Calu3 (cell line): ENCODE measurements around the gene UBXN6. TPM values are rescaled to one million over a fixed set of nuclear protein-coding genes. Genes with fewer than 3 reads are reported as not detected.

ENCODE experiments used
- BruUV-seq: library from RNA; stranded (reverse); fragments of 400-500 nt; replicated peaks from 2 replicates; lab custom pipeline; 2021; lab: Mats Ljungman, UMichigan
- CTCF ChIA-PET: fragments of 300-600 bp; sonication (Branson Sonifier 250); formaldehyde crosslinking; loops from one replicate; lab custom pipeline; 2022; ENCODE audit warnings: antibody characterized with exemption; lab: Charles Lee
- DNase-seq: peaks from one replicate; pipeline ENCODE4 v3.0.0; 2022
- H3K27ac Mint-ChIP-seq: one replicate; pipeline ENCODE4 v1.8.0; 2022; ENCODE audit warnings: mixed read lengths; ENCODE audit not compliant: unreplicated experiment
- H3K27me3 Mint-ChIP-seq: one replicate; pipeline ENCODE4 v1.8.0; 2022; ENCODE audit warnings: mixed read lengths; ENCODE audit not compliant: unreplicated experiment
- H3K36me3 Mint-ChIP-seq: one replicate; pipeline ENCODE4 v1.8.0; 2022; ENCODE audit warnings: mild to moderate bottlenecking, moderate library complexity, mixed read lengths; ENCODE audit not compliant: insufficient read depth, unreplicated experiment
- H3K4me1 Mint-ChIP-seq: one replicate; pipeline ENCODE4 v1.8.0; 2022; ENCODE audit warnings: mild to moderate bottlenecking, low read depth, mixed read lengths; ENCODE audit not compliant: unreplicated experiment
- H3K4me3 Mint-ChIP-seq: one replicate; pipeline ENCODE4 v1.8.0; 2022; ENCODE audit warnings: mild to moderate bottlenecking, low read depth, moderate library complexity, mixed read lengths; ENCODE audit not compliant: unreplicated experiment
- H3K9me3 Mint-ChIP-seq: one replicate; pipeline ENCODE4 v1.8.0; 2022; ENCODE audit warnings: low read depth, mixed read lengths; ENCODE audit not compliant: unreplicated experiment
- intact Hi-C: fragments of 100-400 bp; cut with micrococcal nuclease; formaldehyde crosslinking; loops from one replicate; pipeline ENCODE4 v1.10.0; 2022; ENCODE audit not compliant: unreplicated experiment
- total RNA-seq: library from RNA; stranded (reverse); gene quantifications from 2 replicates; pipeline ENCODE4 v1.2.3, GENCODE V29; 2022
- TF ChIP-seq, protein P1 (sequence below): fragments of 200-600 bp; IDR thresholded peaks from one replicate; pipeline ENCODE4 v1.8.0; 2022; ENCODE audit warnings: antibody characterized with exemption; ENCODE audit not compliant: unreplicated experiment

UBXN6 gene
- total RNA-seq, 1 experiment from 2014 or later: 38.9 TPM

DNA sequence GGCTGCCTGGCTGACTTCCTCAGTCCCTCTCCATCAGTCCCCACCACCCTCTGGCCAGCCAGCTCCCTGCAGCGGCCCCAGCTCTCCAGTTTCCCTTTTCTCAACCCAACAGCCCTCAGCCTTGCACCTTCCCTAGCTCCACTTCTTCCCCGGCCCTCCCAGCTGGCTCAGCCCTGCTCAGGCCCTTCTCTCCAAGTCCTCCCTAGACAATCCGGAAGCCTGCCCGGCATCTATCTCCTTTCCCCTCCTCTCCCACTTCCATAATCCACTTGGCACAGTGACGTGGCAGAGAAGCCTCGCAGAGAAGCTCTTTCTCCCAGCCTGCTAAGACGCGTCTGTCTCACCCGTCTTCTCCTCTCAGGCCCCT, 1.1 kb downstream of the UBXN6 start:
- H3K4me1 Mint-ChIP-seq: peaks cover 11% of the 10 kb centered on the region
- TF ChIP-seq, protein P1, sequence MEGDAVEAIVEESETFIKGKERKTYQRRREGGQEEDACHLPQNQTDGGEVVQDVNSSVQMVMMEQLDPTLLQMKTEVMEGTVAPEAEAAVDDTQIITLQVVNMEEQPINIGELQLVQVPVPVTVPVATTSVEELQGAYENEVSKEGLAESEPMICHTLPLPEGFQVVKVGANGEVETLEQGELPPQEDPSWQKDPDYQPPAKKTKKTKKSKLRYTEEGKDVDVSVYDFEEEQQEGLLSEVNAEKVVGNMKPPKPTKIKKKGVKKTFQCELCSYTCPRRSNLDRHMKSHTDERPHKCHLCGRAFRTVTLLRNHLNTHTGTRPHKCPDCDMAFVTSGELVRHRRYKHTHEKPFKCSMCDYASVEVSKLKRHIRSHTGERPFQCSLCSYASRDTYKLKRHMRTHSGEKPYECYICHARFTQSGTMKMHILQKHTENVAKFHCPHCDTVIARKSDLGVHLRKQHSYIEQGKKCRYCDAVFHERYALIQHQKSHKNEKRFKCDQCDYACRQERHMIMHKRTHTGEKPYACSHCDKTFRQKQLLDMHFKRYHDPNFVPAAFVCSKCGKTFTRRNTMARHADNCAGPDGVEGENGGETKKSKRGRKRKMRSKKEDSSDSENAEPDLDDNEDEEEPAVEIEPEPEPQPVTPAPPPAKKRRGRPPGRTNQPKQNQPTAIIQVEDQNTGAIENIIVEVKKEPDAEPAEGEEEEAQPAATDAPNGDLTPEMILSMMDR: no peak
- peak overlapping the region; percentile 81 for H3K4me3 Mint-ChIP-seq
- CTCF ChIA-PET: interaction anchor here (0.9 kb wide), 1 partner anchor 11 kb away, joined by 3 read pairs; no protein-coding TSS in a partner anchor
- no TSS peak for BruUV-seq
- peaks cover 29% of the 10 kb centered on the region for H3K36me3 Mint-ChIP-seq
- H3K9me3 Mint-ChIP-seq: no peaks in the 10 kb centered on the region
- no peaks in the 10 kb centered on the region for H3K27me3 Mint-ChIP-seq
- intact Hi-C loops: no loop called here
- no peak for DNase-seq
- H3K27ac Mint-ChIP-seq: peak overlapping the region; percentile 67

DNA sequence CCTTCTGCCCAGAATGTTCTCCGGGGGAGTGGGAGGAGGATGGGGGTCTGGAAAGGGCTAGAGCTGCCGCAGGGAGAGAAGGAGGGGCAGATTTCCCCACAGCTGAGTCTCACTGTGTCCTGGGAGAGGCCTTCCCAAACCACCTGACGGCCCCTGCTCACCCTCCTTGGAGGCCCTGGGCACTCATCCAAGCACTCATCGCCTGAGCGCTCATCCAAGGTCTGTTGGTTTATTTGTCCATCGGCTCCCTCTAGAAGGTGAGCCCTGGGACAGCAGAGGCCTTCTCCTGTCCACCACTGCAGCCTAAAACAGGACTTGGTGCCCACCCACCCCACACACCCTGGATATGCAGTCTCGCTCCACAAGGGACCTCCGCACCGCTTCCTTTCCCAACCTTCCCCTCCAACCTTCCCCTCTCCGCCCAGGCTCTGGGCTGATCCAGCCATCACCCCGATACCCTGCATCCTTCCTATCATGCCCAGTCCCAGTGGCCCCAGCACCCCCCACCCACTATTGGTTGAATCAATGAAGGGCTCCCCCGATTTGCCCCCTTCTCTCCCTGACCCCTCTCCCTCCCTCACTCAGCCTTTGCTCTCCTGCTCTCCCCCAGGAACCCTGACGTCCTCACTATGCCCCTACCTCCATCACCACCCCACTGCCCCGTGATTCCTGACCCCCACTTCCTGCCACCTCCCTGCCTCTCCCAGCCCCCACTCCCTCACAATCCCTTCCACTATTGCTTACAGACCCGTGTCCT, 1.7 kb downstream of the UBXN6 start:
- CTCF ChIA-PET: interaction anchor here (0.9 kb wide), 1 partner anchor 10 kb away, joined by 3 read pairs; no protein-coding TSS in a partner anchor
- Mint-ChIP-seq H3K4me1 (peaks cover 11% of the 10 kb centered on the region), H3K9me3 (no peaks in the 10 kb centered on the region), H3K4me3 (peak overlapping the region; percentile 81), H3K27me3 (no peaks in the 10 kb centered on the region), H3K36me3 (peaks cover 29% of the 10 kb centered on the region), H3K27ac (peak overlapping the region; percentile 67)
- intact Hi-C loops: no loop called here
- BruUV-seq: no TSS peak
- TF ChIP-seq, protein P1: no peak
- DNase-seq: no peak

- Mint-ChIP-seq H3K36me3 (peaks cover 29% of the 10 kb centered on the region), H3K4me1 (peaks cover 11% of the 10 kb centered on the region), H3K27me3 (no peaks in the 10 kb centered on the region), H3K9me3 (no peaks in the 10 kb centered on the region), H3K27ac (no peak overlapping the region), H3K4me3 (no peak overlapping the region)
- intact Hi-C loops: no loop called here
- BruUV-seq: no TSS peak
- DNase-seq: no peak
- CTCF ChIA-PET: no interaction called here
- TF ChIP-seq, protein P1: no peak
These were observed 2.6 kb downstream of the UBXN6 start for GRCh38 chr19:4454747-4455718.
